Loucy (cell line): ENCODE results near the gene STIL.

ENCODE experiments used
- H2AFZ ChIP-seq: fragments of 200-600 bp; sonication (generic); 2 replicates; pipeline ENCODE4 v1.6.0; 2016; ENCODE audit warnings: antibody characterized with exemption, mild to moderate bottlenecking, low read length, moderate library complexity
- H3F3A ChIP-seq: fragments of 200-600 bp; 2 replicates; pipeline ENCODE4 v1.6.0; 2016; ENCODE audit warnings: antibody characterized with exemption, low read depth, mild to moderate bottlenecking
- H3K27me3 ChIP-seq: fragments of 200-600 bp; sonication (generic); 2 replicates; pipeline ENCODE4 v1.6.1; 2014; ENCODE audit warnings: low read length, mild to moderate bottlenecking; ENCODE audit not compliant: insufficient read depth, poor library complexity, severe bottlenecking
- H3K36me3 ChIP-seq: fragments of 200-600 bp; sonication (generic); 2 replicates; pipeline ENCODE4 v1.6.1; 2016; ENCODE audit warnings: low read length; ENCODE audit not compliant: insufficient read depth
- H3K4me1 ChIP-seq: fragments of 200-600 bp; sonication (generic); 2 replicates; pipeline ENCODE4 v1.5.1; 2014; ENCODE audit warnings: low read length, mild to moderate bottlenecking; ENCODE audit not compliant: insufficient read depth, poor library complexity, severe bottlenecking
- H3K4me2 ChIP-seq: fragments of 200-600 bp; sonication (generic); 2 replicates; pipeline ENCODE4 v1.6.0; 2014; ENCODE audit warnings: antibody characterized with exemption, low read length, low read depth, mild to moderate bottlenecking; ENCODE audit not compliant: poor library complexity, severe bottlenecking
- H3K4me3 ChIP-seq: fragments of 200-600 bp; sonication (generic); 2 replicates; pipeline ENCODE4 v1.5.1; 2014; ENCODE audit warnings: low read length, mild to moderate bottlenecking, mixed read lengths; ENCODE audit not compliant: poor library complexity, severe bottlenecking
- H3K79me2 ChIP-seq: fragments of 200-600 bp; sonication (generic); 2 replicates; pipeline ENCODE4 v1.6.1; 2014; ENCODE audit warnings: low read length; ENCODE audit not compliant: insufficient read depth
- H3K9ac ChIP-seq: fragments of 200-600 bp; sonication (generic); 2 replicates; pipeline ENCODE4 v1.6.0; 2014; ENCODE audit warnings: mild to moderate bottlenecking, low read depth, low read length, moderate library complexity; ENCODE audit not compliant: poor library complexity, severe bottlenecking
- H3K9me2 ChIP-seq: fragments of 200-600 bp; sonication (generic); replicated peaks from 2 replicates; pipeline ENCODE4 v1.6.1; 2016; ENCODE audit warnings: low read depth, low read length, mixed read lengths
- H3K9me3 ChIP-seq: fragments of 200-600 bp; sonication (generic); 2 replicates; pipeline ENCODE4 v1.6.1; 2014; ENCODE audit warnings: mild to moderate bottlenecking, antibody characterized with exemption, low read length, low read depth; ENCODE audit not compliant: insufficient read depth
- H4K20me1 ChIP-seq: fragments of 200-600 bp; sonication (generic); 2 replicates; pipeline ENCODE4 v1.6.0; 2014; ENCODE audit warnings: antibody characterized with exemption, low read length, mild to moderate bottlenecking; ENCODE audit not compliant: insufficient read depth, poor library complexity, severe bottlenecking
- EZH2phosphoT487 ChIP-seq: fragments of 200-600 bp; IDR thresholded peaks from 2 replicates; pipeline ENCODE4 v1.6.1; 2018; ENCODE audit warnings: antibody characterized with exemption, mild to moderate bottlenecking, moderate library complexity, borderline replicate concordance
- TF ChIP-seq, protein P1 (sequence below): fragments of 200-600 bp; sonication (generic); conservative IDR thresholded peaks from 2 replicates; pipeline ENCODE4 v1.5.1; 2014; ENCODE audit warnings: mild to moderate bottlenecking, antibody characterized with exemption, low read length

Gene STIL

DNA sequence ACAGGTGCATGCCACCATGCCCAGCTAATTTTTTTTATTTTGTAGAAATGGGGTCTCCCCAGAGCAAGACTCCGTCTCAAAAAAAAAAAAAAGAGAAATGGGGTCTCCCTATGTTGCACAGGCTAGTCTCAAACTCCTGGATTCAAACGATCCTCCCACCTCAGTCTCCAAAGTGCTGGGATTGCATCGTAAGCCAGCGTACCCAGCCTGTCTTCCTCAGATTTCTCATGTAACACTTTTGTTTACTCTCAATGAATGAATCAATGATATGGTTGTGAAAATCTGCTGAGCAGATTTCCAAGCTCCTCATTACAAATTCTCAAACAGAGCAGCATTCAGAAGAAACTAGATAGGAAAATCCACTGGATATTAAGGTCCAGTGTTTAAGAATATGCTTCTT, 26.3 kb upstream of the STIL start:
- Histone ChIP-seq H3K4me1 (peaks cover 23% of the 10 kb centered on the region), H3K9ac (no peak overlapping the region), H3F3A (no peaks in the 10 kb centered on the region), H3K79me2 (peaks cover 78% of the 10 kb centered on the region), H3K9me2 (no peaks in the 10 kb centered on the region), H3K4me3 (no peak overlapping the region), H3K4me2 (no peak overlapping the region), H3K27me3 (no peaks in the 10 kb centered on the region), H3K9me3 (no peaks in the 10 kb centered on the region), H2AFZ (no peak overlapping the region), H3K36me3 (no peaks in the 10 kb centered on the region), H4K20me1 (peaks cover 19% of the 10 kb centered on the region)
- TF ChIP-seq, protein P1, sequence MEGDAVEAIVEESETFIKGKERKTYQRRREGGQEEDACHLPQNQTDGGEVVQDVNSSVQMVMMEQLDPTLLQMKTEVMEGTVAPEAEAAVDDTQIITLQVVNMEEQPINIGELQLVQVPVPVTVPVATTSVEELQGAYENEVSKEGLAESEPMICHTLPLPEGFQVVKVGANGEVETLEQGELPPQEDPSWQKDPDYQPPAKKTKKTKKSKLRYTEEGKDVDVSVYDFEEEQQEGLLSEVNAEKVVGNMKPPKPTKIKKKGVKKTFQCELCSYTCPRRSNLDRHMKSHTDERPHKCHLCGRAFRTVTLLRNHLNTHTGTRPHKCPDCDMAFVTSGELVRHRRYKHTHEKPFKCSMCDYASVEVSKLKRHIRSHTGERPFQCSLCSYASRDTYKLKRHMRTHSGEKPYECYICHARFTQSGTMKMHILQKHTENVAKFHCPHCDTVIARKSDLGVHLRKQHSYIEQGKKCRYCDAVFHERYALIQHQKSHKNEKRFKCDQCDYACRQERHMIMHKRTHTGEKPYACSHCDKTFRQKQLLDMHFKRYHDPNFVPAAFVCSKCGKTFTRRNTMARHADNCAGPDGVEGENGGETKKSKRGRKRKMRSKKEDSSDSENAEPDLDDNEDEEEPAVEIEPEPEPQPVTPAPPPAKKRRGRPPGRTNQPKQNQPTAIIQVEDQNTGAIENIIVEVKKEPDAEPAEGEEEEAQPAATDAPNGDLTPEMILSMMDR: no peak
- TF ChIP-seq EZH2phosphoT487: no peak

DNA sequence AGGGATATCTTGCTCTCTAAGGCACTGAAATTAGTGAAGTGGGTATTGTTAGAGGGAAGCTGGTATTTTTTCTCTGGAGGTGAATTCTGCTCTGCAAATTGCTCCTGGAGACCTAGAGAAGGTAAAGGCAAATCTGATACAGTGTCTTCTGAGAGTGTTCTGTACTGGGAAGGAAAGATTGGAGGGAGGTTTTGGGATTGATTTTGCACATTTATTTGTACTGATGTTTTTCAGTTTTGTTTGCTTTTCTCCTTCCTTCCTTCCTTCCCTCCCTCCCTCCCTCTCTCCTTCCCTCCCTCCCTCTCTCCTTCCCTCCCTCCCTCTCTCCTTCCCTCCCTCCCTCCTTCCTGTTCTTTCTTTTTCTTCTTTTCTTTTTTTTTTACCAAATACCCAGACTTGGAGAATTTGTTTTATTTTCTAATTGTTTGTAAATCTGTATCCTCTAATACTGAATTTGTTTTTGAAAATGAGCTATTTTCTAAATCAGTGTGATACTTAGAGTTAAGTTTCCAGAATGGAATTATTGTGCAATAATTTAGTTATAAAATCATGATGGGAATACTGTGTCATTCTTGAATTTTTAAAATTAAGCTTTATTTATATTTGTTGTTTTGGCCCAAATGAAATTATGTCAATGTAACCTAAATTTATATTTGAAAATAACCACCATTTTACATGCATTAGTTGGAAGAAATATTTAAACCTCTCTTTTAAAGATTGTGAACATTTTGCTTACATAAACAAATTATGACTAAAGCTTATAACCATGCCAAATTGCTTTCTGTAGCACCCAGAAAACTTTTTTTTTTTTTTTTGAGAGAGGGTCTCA, 24.5 kb upstream of the STIL start:
- Histone ChIP-seq H3F3A (0 out of 2 replicates have a peak, but pooled peaks cover under 1% of the 10 kb centered on the region), H3K36me3 (no peaks in the 10 kb centered on the region), H3K9me2 (no peaks in the 10 kb centered on the region), H3K9ac (no peak overlapping the region), H4K20me1 (peaks cover 25% of the 10 kb centered on the region), H3K4me1 (peaks cover 25% of the 10 kb centered on the region), H3K79me2 (peaks cover 76% of the 10 kb centered on the region), H2AFZ (no peak overlapping the region), H3K27me3 (no peaks in the 10 kb centered on the region), H3K4me3 (peak overlapping the region; percentile 36), H3K4me2 (peak overlapping the region; percentile 49), H3K9me3 (no peaks in the 10 kb centered on the region)
- TF ChIP-seq EZH2phosphoT487: no peak
- TF ChIP-seq, protein P1: no peak

DNA sequence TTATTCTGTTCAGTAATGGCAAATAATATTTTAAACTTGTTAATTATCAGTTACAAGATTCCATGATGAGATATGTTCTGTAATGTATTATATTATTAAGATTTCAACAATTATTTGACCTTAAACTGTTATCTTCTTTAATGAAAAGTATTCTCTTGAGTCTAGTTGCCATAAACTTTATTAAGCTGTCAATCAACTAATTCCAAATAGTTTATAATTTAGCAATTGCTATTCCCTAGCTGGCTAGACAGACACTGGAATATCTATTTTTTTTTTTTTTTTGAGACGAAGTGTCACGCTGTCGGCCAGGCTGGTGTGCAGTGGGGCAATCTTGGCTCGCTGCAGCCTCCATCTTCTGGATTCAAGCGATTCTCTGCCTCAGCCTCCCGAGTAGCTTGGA, 23.4 kb upstream of the STIL start:
- Histone ChIP-seq H3K4me1 (peaks cover 34% of the 10 kb centered on the region), H3K9ac (no peak overlapping the region), H3K27me3 (no peaks in the 10 kb centered on the region), H2AFZ (no peak overlapping the region), H4K20me1 (peaks cover 25% of the 10 kb centered on the region), H3K36me3 (no peaks in the 10 kb centered on the region), H3F3A (0 out of 2 replicates have a peak, but pooled peaks cover 4% of the 10 kb centered on the region), H3K9me3 (no peaks in the 10 kb centered on the region), H3K4me3 (peak overlapping the region; percentile 36), H3K9me2 (no peaks in the 10 kb centered on the region), H3K79me2 (peaks cover 80% of the 10 kb centered on the region), H3K4me2 (peak overlapping the region; percentile 49)
- TF ChIP-seq, protein P1: no peak
- TF ChIP-seq EZH2phosphoT487: no peak
